NT2/D1 (cell line): Measurements from ENCODE around the gene ADA.

Experiments used
- SUZ12 ChIP-seq: IDR thresholded peaks from 2 replicates; pipeline ENCODE4 v1.6.1; 2011; ENCODE audit not compliant: insufficient read length, insufficient read depth; ENCODE audit errors: extremely low read depth
- ZNF274 ChIP-seq: IDR thresholded peaks from 2 replicates; pipeline ENCODE4 v1.6.1; 2011; ENCODE audit warnings: mild to moderate bottlenecking, low read depth, low read length

GRCh38 chr20:44594730-44595129 is 56.8 kb downstream of the ADA start:
- no peak for TF ChIP-seq SUZ12
- no peak for TF ChIP-seq ZNF274
